ENCODE measurements around the gene HOXC10.

- TF ChIP-seq CTCF (IDR thresholded peaks at IDR 0.05; ENCODE audit: low read depth, low read length, poor library complexity, severe bottlenecking) (no peak), EZH2phosphoT487 (IDR thresholded peaks at IDR 0.05; ENCODE audit: borderline replicate concordance, low read length) (peak; percentile 68; the same call in 1 of the 2 replicates)
Observed at GRCh38 chr12:53991077-53991460, 6.1 kb downstream of the HOXC10 start.

Data from DOHH2 (cell line).